Measurements from ENCODE around the gene ADRB2.
A peak's percentile ranks its signal among the peaks of the same experiment; 100 is the strongest.
"Not testable (repeated sequence)": the region's sequence is repeated elsewhere in the genome, so short reads cannot be mapped to it uniquely, and the experiment has no call there.

Gene ADRB2

DNA sequence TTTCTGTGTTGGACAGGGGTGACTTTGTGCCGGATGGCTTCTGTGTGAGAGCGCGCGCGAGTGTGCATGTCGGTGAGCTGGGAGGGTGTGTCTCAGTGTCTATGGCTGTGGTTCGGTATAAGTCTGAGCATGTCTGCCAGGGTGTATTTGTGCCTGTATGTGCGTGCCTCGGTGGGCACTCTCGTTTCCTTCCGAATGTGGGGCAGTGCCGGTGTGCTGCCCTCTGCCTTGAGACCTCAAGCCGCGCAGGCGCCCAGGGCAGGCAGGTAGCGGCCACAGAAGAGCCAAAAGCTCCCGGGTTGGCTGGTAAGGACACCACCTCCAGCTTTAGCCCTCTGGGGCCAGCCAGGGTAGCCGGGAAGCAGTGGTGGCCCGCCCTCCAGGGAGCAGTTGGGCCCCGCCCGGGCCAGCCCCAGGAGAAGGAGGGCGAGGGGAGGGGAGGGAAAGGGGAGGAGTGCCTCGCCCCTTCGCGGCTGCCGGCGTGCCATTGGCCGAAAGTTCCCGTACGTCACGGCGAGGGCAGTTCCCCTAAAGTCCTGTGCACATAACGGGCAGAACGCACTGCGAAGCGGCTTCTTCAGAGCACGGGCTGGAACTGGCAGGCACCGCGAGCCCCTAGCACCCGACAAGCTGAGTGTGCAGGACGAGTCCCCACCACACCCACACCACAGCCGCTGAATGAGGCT lies at the start of gene ADRB2:
Gene ADRB2, plus strand, starts transcription at position 559 of the 686 bp plus-strand sequence. CDS start 221 bp downstream, outside the sequence.
- peak; percentile 46 for DNase-seq

DNA sequence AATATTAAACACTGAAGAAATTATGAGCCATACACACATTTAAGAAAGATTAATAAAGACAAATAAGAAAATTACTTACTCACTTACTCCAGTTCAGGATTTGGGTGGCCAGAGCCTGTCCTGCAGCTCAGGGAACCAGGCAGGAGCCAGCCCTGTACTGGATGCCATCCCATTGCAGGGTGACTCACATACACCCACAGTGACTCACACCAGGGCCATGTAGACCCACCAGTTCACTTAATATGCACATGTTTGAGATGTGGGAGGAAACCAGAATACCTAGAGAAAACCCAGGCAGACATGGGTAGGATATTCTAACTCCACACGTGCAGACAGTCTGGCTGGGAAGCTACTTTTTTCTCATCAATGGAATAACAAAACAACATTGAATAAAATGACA lies 49.6 kb upstream of the ADRB2 start:
- DNase-seq: no peak

- no peak for DNase-seq
Measured at GRCh38 chr5:148778882-148779281, 47.5 kb upstream of the ADRB2 start.

- DNase-seq: no peak
Measured at GRCh38 chr5:148780711-148781110, 45.7 kb upstream of the ADRB2 start.

GRCh38 chr5:148781766-148782165 lies 44.6 kb upstream of the ADRB2 start:
- no peak for DNase-seq

GRCh38 chr5:148785223-148785622 lies 41.2 kb upstream of the ADRB2 start:
- DNase-seq: no peak

DNA sequence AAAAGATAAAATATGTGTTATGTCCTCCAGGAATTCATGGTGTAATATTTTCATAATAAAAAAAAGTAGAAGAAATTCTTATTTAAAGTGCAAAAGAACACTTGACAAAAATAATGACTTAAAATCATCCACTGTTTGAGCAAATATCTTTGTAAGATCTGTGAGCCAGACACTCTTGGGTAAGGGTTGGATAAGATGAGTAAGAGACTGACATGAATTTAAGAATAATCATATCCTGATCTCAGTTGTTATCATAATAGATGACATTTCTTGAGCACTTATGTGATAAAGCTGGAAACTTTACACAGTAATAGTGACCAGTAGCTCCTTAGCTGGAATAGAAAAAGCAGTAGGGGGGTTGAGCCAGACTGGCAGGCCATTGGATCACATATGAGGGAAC lies 40.0 kb upstream of the ADRB2 start:
- no peak for DNase-seq

DNA sequence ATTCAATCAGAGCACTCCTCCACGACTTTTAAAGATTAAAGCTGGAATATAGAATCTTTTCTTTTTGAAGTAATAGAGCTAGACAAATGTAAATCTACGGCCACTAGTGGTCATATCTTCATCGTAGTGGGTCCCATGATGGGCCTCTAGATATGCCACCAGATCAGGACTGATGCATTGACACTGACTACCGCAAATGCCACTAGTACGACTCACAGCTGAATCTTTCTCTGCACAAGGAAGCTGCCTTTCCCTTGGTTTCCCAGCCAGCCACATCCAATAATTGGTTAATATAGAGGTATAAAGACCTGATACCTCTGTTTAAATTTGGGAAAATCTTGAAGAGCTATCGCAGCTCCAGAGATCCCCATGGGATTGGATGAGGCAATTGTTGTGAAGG lies 37.8 kb upstream of the ADRB2 start:
- DNase-seq: no peak

GRCh38 chr5:148790545-148791333 lies 35.7 kb upstream of the ADRB2 start:
- DNase-seq: no peak

- no peak for DNase-seq
Measured at GRCh38 chr5:148791334-148791667, 35.1 kb upstream of the ADRB2 start.

GRCh38 chr5:148791696-148792095 lies 34.7 kb upstream of the ADRB2 start:
- no peak for DNase-seq

GRCh38 chr5:148792744-148793143 lies 33.7 kb upstream of the ADRB2 start:
- DNase-seq: no peak

GRCh38 chr5:148793261-148793660 lies 33.1 kb upstream of the ADRB2 start:
- no peak for DNase-seq

- no peak for DNase-seq
Measured at GRCh38 chr5:148794275-148794674, 32.1 kb upstream of the ADRB2 start.

DNA sequence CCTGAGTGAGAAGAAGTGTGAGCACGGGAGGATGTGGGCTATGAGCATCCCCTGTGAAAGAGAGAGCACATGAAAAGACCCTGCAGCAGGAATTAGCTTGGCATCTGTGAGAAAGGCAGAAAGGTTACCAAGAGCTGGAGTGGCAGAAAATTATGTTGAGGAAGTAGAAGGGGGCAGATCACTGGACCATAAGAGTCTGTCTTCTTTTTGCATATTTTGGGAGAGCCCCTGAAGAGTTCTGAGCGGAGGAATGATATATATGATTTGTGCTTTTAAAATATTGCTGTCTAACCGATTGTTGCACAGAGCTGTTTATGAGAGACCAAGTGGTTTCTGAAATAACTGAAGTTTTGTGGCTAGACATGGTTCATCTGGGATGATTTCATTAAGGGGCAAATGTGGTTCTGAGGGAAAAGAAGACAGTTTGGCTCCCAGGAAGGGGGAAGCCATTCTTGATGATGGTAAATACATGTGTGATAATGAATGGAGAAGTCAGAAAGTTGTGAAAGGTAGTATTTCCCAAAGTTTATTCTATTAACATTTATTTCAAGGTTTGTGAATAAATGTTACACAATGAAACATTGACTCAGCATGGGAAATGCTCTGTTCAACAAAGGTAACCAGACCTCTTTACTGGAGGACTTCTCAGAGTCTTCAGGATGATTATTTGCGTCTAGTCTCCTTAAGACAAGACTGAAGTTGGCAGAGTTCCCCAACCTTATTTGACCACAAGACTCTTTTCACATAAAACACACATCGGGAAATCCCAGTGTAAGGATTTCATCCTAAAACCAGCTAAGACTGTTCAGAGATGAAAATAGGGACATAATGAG lies 31.5 kb upstream of the ADRB2 start:
- DNase-seq: no peak

GRCh38 chr5:148796936-148797335 lies 29.5 kb upstream of the ADRB2 start:
- DNase-seq: no peak

GRCh38 chr5:148798786-148799185 lies 27.6 kb upstream of the ADRB2 start:
- no peak for DNase-seq

- no peak for DNase-seq
Measured at GRCh38 chr5:148799737-148800527, 26.5 kb upstream of the ADRB2 start.

DNA sequence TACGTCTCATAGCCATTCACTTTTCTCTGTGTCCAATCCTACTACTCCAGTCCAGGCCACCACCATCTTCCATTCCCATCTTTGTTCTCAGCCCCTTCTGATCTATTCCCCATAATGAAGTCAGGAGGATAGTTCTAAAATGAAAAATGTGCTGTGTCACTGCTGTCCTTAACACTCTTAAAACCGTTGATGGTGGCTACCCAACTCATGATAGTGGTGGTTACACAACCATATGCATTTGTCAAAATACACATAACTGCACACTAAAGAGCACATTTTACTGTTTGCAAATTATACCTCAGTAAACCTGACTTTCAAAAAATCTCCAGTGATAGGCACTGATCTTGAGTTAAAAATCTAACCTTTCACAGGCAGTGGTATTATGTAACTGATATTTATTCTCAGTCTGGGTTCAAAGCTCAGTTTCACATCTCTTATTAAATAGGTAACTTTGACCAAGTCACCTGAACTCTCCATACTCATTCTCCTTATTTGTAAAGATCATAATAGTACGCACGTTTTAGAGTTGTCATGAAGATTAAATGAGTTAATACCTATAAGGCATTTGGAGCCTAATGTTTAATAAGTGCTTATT lies 24.6 kb upstream of the ADRB2 start:
- DNase-seq: no peak

GRCh38 chr5:148803451-148803850 lies 23.0 kb upstream of the ADRB2 start:
- not testable (repeated sequence) for DNase-seq

GRCh38 chr5:148804393-148804792 lies 22.0 kb upstream of the ADRB2 start:
- no peak for DNase-seq

Data from NCI-H1048 (cell line).